ENCODE measurements around the gene CXCL16. TPM values are rescaled to one million over a fixed set of nuclear protein-coding genes. Genes with fewer than 3 reads are reported as not detected.

CXCL16 gene
- total and polyA plus RNA-seq, 10 of the 15 experiments (the other 5 are each of a cell fraction or from before 2014, with no cell fraction given), result 0.15 to 2.2 (median 0.65) TPM

GRCh38 chr17:4743898-4744297 is 4.2 kb upstream of the CXCL16 start:
- Histone ChIP-seq H3K27ac (ENCODE audit: control insufficient read depth, insufficient read depth) (no peak overlapping the region), H3K79me2 (ENCODE audit: control insufficient read depth, insufficient read depth, low read length) (no peaks in the 10 kb centered on the region), H3K9me3 (replicated peaks; ENCODE audit: control insufficient read depth, insufficient read depth, low read length) (no peaks in the 10 kb centered on the region), H3K4me2 (ENCODE audit: control insufficient read depth, insufficient read depth) (no peak overlapping the region), H3K4me3 (no peak overlapping the region), H4K20me1 (ENCODE audit: control insufficient read depth, insufficient read depth) (no peaks in the 10 kb centered on the region), H3K36me3 (ENCODE audit: control insufficient read depth in 2 of 2, insufficient read depth in 2 of 2, low read length in 1 of 2) (no peaks in the 10 kb centered on the region), H3K4me1 (ENCODE audit: control insufficient read depth, insufficient read depth, low read length) (peaks cover 5% of the 10 kb centered on the region; the same call in 1 of the 2 replicates), H3K27me3 (replicated peaks in 1 of 2; ENCODE audit: control insufficient read depth in 2 of 2, insufficient read depth in 2 of 2, low read length in 1 of 2) (peaks cover 4 to 13% of the 10 kb centered on the region in 2 experiments), H3K9ac (ENCODE audit: control insufficient read depth, insufficient read depth, low read length) (no peak overlapping the region), H2AFZ (ENCODE audit: control insufficient read depth, low read depth, low read length) (no peak overlapping the region)
- intact Hi-C loops (cut with micrococcal nuclease; ENCODE audit: unreplicated experiment), result no loop called here
- 34% methylated on average over 9 of the region's 9 CpGs for whole genome bisulfite sequencing (ENCODE audit: insufficient coverage, insufficient replicate concordance, low lambda C conversion rate, missing lambda C conversion rate)
- CTCF ChIA-PET, result interaction anchor here (1.4 kb wide), 1 partner anchor 12 kb away, joined by 3 read pairs; no protein-coding TSS in a partner anchor
- BruUV-seq (replicated peaks), result no TSS peak
- ATAC-seq (no peak), DNase-seq (ENCODE audit: low read depth, low spot score) (no peak), FAIRE-seq (no peak)
- RAD21 ChIA-PET (ENCODE audit: unreplicated experiment), result no interaction called here
- SMC1A ChIA-PET (ENCODE audit: uncharacterized antibody, unreplicated experiment), result no interaction called here
- POLR2A ChIA-PET, result interaction anchor here (0.6 to 0.7 kb wide), 2 partner anchors 40 to 120 kb away, joined by 3 read pairs; partner anchors contain the start of gene PELP1
- TF ChIP-seq MEF2B (IDR thresholded peaks at IDR 0.05; ENCODE audit: partially characterized antibody, poor library complexity, severe bottlenecking), result no peak
- in situ Hi-C loops (cut with MboI), result no loop called here

GRCh38 chr17:4743216-4743615 is 3.5 kb upstream of the CXCL16 start:
- in situ Hi-C loops (cut with MboI), result no loop called here
- POLR2A ChIA-PET, result interaction anchor here (0.6 kb wide), 1 partner anchor 94 kb away, joined by 4 read pairs; no protein-coding TSS in a partner anchor
- TF ChIP-seq PML (IDR thresholded peaks at IDR 0.05; ENCODE audit: low read length) (no peak), IKZF2 (IDR thresholded peaks at IDR 0.05) (no peak), FOXM1 (IDR thresholded peaks at IDR 0.05; ENCODE audit: low read depth, low read length) (no peak), ZBED1 (IDR thresholded peaks at IDR 0.05; ENCODE audit: borderline replicate concordance) (no peak), ASH2L (IDR thresholded peaks at IDR 0.05; ENCODE audit: borderline replicate concordance, low read depth) (no peak), PKNOX1 (IDR thresholded peaks at IDR 0.05) (no peak), ZNF622 (IDR thresholded peaks at IDR 0.05) (no peak), FOXK2 (IDR thresholded peaks at IDR 0.05) (no peak), E2F4 (IDR thresholded peaks at IDR 0.05; ENCODE audit: low read depth, low read length) (no peak), HSF1 (IDR thresholded peaks at IDR 0.05; ENCODE audit: low read depth, low read length) (no peak), IRF4 (IDR thresholded peaks at IDR 0.05; ENCODE audit: low read depth, low read length) (no peak), POLR2A (IDR thresholded peaks at IDR 0.05; ENCODE audit: low read depth, low read length) (no peak), SMC3 (IDR thresholded peaks at IDR 0.05; ENCODE audit: borderline replicate concordance, low read length) (no peak)

More at GRCh38 chr17:4743216-4743615, 3.5 kb upstream of the CXCL16 start:
- ChIA-PET CTCF (interaction anchor here (1.4 kb wide), 1 partner anchor 11 kb away, joined by 3 read pairs; no protein-coding TSS in a partner anchor), SMC1A (ENCODE audit: uncharacterized antibody, unreplicated experiment) (no interaction called here), RAD21 (ENCODE audit: unreplicated experiment) (no interaction called here)
- H3K4me2 ChIP-seq (ENCODE audit: control insufficient read depth, insufficient read depth), result no peak overlapping the region
- no peak for FAIRE-seq
- peaks cover 9 to 15% of the 10 kb centered on the region in 2 experiments for H3K27me3 ChIP-seq (replicated peaks in 1 of 2; ENCODE audit: control insufficient read depth in 2 of 2, insufficient read depth in 2 of 2, low read length in 1 of 2)
- no peak overlapping the region for H3K4me3 ChIP-seq
- no peak overlapping the region for H3K27ac ChIP-seq (ENCODE audit: control insufficient read depth, insufficient read depth)
- WGBS (ENCODE audit: insufficient coverage, insufficient replicate concordance, low lambda C conversion rate, missing lambda C conversion rate), result 74% methylated on average over 8 of the region's 8 CpGs
- no peak overlapping the region for H3K9ac ChIP-seq (ENCODE audit: control insufficient read depth, insufficient read depth, low read length)
- intact Hi-C loops (cut with micrococcal nuclease; ENCODE audit: unreplicated experiment), result no loop called here
- H3K36me3 ChIP-seq (ENCODE audit: control insufficient read depth in 2 of 2, insufficient read depth in 2 of 2, low read length in 1 of 2), result no peaks in the 10 kb centered on the region
- H3K9me3 ChIP-seq (replicated peaks; ENCODE audit: control insufficient read depth, insufficient read depth, low read length), result no peaks in the 10 kb centered on the region
- BruUV-seq (replicated peaks), result no TSS peak
- H2AFZ ChIP-seq (ENCODE audit: control insufficient read depth, low read depth, low read length), result no peak overlapping the region
- H4K20me1 ChIP-seq (ENCODE audit: control insufficient read depth, insufficient read depth), result no peaks in the 10 kb centered on the region
- H3K4me1 ChIP-seq (ENCODE audit: control insufficient read depth, insufficient read depth, low read length), result peaks cover 7% of the 10 kb centered on the region; the same call in 1 of the 2 replicates
- no peaks in the 10 kb centered on the region for H3K79me2 ChIP-seq (ENCODE audit: control insufficient read depth, insufficient read depth, low read length)
- no peak for ATAC-seq
- no peak for DNase-seq (ENCODE audit: low read depth, low spot score)

All from GM12878 (cell line).